ENCODE measurements around the gene LTBP4.
A peak's percentile ranks its signal among the peaks of the same experiment; 100 is the strongest.

The LTBP4 gene

DNA sequence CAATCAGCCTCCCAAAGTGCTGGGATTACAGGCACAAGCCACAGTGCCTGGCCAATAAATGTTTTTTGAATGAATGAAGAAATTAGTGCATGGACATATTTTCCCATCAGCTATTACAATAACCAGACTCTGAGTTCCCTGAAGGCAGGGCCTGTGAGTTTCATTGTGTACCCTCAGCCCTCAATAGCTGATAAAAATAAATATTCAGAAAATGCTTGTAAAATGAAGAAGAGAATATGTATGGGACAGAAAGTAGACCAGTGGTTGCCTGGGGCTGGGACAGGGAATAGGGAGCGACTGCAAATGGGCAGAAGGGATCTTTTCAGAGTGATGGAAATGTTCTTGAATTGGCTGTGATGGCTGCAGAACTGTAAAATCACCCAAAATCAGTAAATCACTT lies 60.4 kb downstream of the LTBP4 start:
- DNase-seq (ENCODE audit: low read depth): no peak
- H3K4me3 ChIP-seq (ENCODE audit: low read depth, low read length): no peak overlapping the region
- TF ChIP-seq CTCF (IDR thresholded peaks at IDR 0.05; ENCODE audit: insufficient read depth, low read depth, low read length, missing control alignments): no peak

- TF ChIP-seq CTCF (IDR thresholded peaks at IDR 0.05; ENCODE audit: insufficient read depth, low read depth, low read length, missing control alignments): peak; percentile 93
- peak; percentile 93 for DNase-seq (ENCODE audit: low read depth)
- H3K4me3 ChIP-seq (ENCODE audit: low read depth, low read length): peak overlapping the region; percentile 81
Observed at GRCh38 chr19:40662925-40663694, 61.9 kb downstream of the LTBP4 start.

GRCh38 chr19:40663695-40664692 lies 62.8 kb downstream of the LTBP4 start:
- TF ChIP-seq CTCF (IDR thresholded peaks at IDR 0.05; ENCODE audit: insufficient read depth, low read depth, low read length, missing control alignments): no peak
- DNase-seq (ENCODE audit: low read depth): peak; percentile 21
- peak overlapping the region; percentile 81 for H3K4me3 ChIP-seq (ENCODE audit: low read depth, low read length)

DNA sequence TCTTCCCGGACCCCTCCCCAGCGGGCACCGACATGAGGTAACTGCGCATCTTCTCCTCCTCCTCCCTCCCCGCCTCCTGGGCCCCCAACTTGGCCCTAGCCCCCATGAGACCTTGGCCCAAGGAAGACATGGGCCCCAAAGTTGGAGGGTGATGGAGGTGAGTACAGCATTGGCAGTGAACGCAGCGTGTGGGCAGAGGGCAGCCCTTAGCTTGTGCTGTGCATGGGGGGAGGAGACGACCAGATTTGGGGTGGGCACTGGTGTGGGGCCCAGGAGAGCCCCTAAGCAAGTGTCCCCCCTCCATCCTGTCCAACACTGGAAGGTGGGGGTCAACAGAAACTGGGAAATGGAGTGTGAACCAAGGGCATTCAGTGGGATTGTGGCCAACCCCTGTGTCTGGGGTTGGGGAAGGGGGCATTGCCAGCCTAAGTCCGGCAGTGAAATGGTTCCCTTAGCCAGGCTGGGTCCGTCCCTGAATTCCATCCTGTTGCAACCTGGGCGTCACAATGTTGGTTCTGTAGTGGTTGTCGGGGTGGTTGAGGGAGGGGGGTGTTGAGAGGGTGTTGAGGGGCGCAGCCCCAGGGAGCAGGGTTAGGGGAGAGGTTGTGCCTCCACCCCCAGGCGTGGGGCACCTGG lies 65.8 kb downstream of the LTBP4 start:
- no peak for TF ChIP-seq CTCF (IDR thresholded peaks at IDR 0.05; ENCODE audit: insufficient read depth, low read depth, low read length, missing control alignments)
- H3K4me3 ChIP-seq (ENCODE audit: low read depth, low read length): no peak overlapping the region
- DNase-seq (ENCODE audit: low read depth): no peak

DNA sequence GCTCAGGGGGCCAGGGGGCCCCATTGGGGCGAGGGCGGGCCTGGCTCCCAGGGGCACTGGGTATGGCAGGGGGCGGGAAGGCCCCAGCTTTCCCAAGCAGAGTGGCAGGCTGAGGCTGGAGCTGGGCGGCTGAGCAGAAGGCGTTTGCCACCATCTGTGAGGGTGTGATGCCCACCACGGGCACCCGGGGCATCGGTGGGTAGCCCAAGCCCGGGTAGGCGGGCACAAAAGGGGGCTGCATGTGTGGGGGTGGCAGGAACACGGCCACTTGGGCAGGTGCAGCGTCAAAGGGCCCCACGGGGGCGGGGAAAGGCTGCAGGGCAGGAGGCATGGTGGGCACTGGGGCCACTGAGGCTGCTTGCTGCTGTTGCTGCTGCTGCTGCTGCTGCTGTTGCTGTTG lies 66.4 kb downstream of the LTBP4 start:
- TF ChIP-seq CTCF (IDR thresholded peaks at IDR 0.05; ENCODE audit: insufficient read depth, low read depth, low read length, missing control alignments): no peak
- no peak for DNase-seq (ENCODE audit: low read depth)
- H3K4me3 ChIP-seq (ENCODE audit: low read depth, low read length): no peak overlapping the region

- no peak for DNase-seq (ENCODE audit: low read depth)
- no peak overlapping the region for H3K4me3 ChIP-seq (ENCODE audit: low read depth, low read length)
- TF ChIP-seq CTCF (IDR thresholded peaks at IDR 0.05; ENCODE audit: insufficient read depth, low read depth, low read length, missing control alignments): no peak
Observed at GRCh38 chr19:40668991-40669614, 67.9 kb downstream of the LTBP4 start.
